BJ (cell line): Measurements from ENCODE around the gene SV2C. TPM values are rescaled to one million over a fixed set of nuclear protein-coding genes. Genes with fewer than 3 reads are reported as not detected.

Source experiments
- CTCF ChIA-PET: fragments of 350-600 bp; formaldehyde crosslinking; extraction: SDS; loops from one replicate; lab custom pipeline; 2021; ENCODE audit warnings: antibody characterized with exemption, inconsistent platforms; lab: Yijun Ruan, JAX
- POLR2A ChIA-PET: fragments of 300-600 bp; sonication (Branson Sonifier 250); formaldehyde crosslinking; extraction: SDS; loops from one replicate; lab custom pipeline; 2021; ENCODE audit warnings: antibody characterized with exemption; lab: Charles Lee
- DNase-seq: peaks from one replicate; pipeline ENCODE4 v3.0.0-alpha.2; 2011; ENCODE audit warnings: low read depth
- H3K27me3 ChIP-seq: 2 replicates; pipeline ENCODE4 v1.6.0; 2011; ENCODE audit warnings: low read length; ENCODE audit not compliant: control insufficient read depth, insufficient read depth
- H3K36me3 ChIP-seq: 2 replicates; pipeline ENCODE4 v1.5.1; 2011; ENCODE audit warnings: low read length; ENCODE audit not compliant: control insufficient read depth, insufficient read depth
- H3K4me3 ChIP-seq: 2 replicates; pipeline ENCODE4 v1.5.1; 2011; ENCODE audit warnings: low read depth, mild to moderate bottlenecking, control low read depth, low read length
- polyA plus RNA-seq: library from polyadenylated mRNA; depleted of rRNA; stranded (reverse); fragments of >200 nt; gene quantifications from 2 replicates; pipeline ENCODE4 v1.2.3, GENCODE V29; 2011
- TF ChIP-seq, protein P1 (sequence below): IDR thresholded peaks from 2 replicates; pipeline ENCODE4 v1.5.1; 2011; ENCODE audit warnings: low read depth, mild to moderate bottlenecking, control low read depth, inconsistent platforms, low read length, moderate library complexity; ENCODE audit not compliant: insufficient read depth

Gene SV2C
- polyA plus RNA-seq, 1 experiment: not detected

DNA sequence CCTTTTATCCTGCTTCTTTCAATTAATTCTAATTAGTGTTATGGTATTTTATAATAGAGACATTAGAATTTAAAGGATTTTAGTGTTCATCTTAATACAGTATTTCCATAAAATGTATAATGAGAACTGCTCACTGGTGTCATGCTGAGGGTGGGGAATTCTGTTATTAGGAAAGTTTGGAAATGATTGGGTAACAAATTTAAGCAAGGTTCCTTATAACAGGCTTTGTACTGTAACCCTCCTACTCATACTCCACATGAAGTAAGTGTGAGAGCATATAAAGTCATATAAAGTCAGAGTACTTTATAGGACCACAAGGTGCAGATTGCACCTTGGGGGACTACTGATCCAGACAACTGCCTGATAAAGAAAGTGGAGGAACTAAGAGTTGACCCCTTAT lies 42.2 kb downstream of the SV2C start:
- no peak for DNase-seq
- TF ChIP-seq, protein P1, sequence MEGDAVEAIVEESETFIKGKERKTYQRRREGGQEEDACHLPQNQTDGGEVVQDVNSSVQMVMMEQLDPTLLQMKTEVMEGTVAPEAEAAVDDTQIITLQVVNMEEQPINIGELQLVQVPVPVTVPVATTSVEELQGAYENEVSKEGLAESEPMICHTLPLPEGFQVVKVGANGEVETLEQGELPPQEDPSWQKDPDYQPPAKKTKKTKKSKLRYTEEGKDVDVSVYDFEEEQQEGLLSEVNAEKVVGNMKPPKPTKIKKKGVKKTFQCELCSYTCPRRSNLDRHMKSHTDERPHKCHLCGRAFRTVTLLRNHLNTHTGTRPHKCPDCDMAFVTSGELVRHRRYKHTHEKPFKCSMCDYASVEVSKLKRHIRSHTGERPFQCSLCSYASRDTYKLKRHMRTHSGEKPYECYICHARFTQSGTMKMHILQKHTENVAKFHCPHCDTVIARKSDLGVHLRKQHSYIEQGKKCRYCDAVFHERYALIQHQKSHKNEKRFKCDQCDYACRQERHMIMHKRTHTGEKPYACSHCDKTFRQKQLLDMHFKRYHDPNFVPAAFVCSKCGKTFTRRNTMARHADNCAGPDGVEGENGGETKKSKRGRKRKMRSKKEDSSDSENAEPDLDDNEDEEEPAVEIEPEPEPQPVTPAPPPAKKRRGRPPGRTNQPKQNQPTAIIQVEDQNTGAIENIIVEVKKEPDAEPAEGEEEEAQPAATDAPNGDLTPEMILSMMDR: no peak
- Histone ChIP-seq H3K4me3 (no peak overlapping the region), H3K27me3 (no peaks in the 10 kb centered on the region), H3K36me3 (no peaks in the 10 kb centered on the region)
- ChIA-PET POLR2A (no interaction called here), CTCF (interaction anchor here (1.0 kb wide), 1 partner anchor 15 kb away, joined by 3 read pairs; no protein-coding TSS in a partner anchor)

DNA sequence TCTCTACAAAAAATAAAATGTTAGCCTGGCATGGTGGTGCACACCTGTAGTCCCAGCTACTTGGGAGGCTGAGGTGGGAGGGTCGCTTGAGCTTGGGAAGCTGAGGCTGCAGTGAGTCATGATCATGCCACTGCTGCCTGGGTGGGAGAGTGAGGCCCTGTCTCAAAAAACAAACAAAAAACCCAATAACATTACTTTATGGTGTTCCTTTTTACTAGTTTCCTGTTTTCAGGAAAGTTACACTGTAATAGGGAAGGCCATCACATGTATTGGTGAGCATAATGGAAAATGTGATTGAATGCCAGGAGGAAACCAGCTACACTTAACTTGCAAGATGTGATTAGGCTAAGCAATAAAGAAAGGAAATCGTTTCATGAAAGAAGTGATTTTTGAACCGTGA lies 42.7 kb downstream of the SV2C start:
- TF ChIP-seq, protein P1: no peak
- ChIA-PET CTCF (interaction anchor here (1.0 kb wide), 1 partner anchor 14 kb away, joined by 3 read pairs; no protein-coding TSS in a partner anchor), POLR2A (no interaction called here)
- DNase-seq: no peak
- Histone ChIP-seq H3K36me3 (no peaks in the 10 kb centered on the region), H3K4me3 (no peak overlapping the region), H3K27me3 (no peaks in the 10 kb centered on the region)

DNA sequence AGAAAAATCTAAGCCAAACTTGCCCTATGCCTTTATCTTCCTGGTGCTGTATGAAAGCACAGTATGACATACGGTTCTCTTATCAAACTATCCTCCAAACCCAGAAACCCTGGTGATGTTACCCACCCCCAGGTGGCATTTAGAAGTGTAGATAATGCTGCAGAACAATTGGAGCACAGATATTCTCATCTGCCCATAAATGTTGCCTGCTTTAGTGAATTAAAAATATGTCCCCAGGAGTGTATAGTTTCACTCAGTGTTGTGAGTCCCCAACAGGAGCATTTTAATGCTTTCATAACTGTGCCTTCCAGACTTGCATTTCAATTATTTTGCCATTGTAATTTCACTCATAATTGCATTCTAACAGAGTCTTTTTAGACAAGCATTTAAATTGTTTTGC lies 50.8 kb downstream of the SV2C start:
- DNase-seq: no peak
- CTCF ChIA-PET: no interaction called here
- POLR2A ChIA-PET: no interaction called here
- no peaks in the 10 kb centered on the region for H3K36me3 ChIP-seq
- no peaks in the 10 kb centered on the region for H3K27me3 ChIP-seq
- H3K4me3 ChIP-seq: no peak overlapping the region
- TF ChIP-seq, protein P1: no peak

DNA sequence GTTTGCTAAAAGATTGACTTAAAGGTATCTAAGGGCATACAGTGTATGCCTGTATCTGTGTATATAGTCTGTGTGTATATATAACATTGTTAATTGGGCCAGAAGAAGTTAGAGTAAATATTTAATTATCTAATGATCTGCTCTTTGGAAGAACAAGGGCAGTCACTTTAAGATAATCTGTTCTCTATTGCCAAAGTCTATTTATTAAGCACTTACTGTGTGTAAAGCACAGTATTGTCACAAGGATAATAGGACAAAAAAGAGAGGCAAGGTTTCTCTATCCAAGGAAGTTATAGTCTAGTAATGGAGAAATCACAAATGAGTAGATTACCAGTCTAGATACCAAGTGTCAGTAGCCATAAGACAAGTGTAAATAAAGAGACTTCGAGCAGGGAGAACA lies 51.5 kb downstream of the SV2C start:
- DNase-seq: no peak
- no peaks in the 10 kb centered on the region for H3K27me3 ChIP-seq
- no peak overlapping the region for H3K4me3 ChIP-seq
- TF ChIP-seq, protein P1: no peak
- no peaks in the 10 kb centered on the region for H3K36me3 ChIP-seq
- CTCF ChIA-PET: no interaction called here
- POLR2A ChIA-PET: no interaction called here

DNA sequence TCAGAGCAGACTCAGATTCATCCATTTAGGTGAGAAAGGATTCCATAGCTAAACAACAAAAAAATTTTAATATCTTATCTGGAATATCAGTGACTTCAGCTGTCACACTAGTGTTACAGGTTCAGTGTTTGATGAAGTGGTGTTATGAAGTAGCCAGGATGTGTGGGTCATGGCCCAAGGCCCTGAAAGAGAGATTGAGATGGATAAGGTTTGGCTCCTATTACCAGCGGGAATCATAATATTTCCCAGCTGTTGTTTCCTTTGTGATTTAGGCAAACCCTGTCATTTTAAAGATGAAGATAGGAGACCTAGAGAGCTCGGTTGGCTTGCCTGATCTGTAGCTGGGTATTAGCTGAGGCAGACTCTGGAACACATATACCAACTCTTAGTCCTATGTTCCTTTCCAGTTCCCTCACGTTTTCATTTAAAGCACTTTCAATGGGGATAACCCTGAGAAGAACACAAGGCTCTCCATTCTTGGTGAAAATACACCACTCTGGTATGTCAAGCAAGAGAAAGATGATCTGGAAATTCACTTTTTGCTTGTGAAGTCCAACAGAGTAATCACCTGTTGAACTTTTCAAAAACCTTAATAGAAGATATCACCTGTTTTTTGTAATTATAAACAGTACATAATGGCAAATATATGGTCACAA lies 54.8 kb downstream of the SV2C start:
- TF ChIP-seq, protein P1: no peak
- no peak for DNase-seq
- Histone ChIP-seq H3K36me3 (no peaks in the 10 kb centered on the region), H3K4me3 (no peak overlapping the region), H3K27me3 (no peaks in the 10 kb centered on the region)
- CTCF ChIA-PET: no interaction called here
- POLR2A ChIA-PET: no interaction called here
